Psoas muscle (tissue), 8 donors: ENCODE measurements around the gene FOXP1. TPM values are rescaled to one million over a fixed set of nuclear protein-coding genes. Genes with fewer than 3 reads are reported as not detected.
"Not testable (repeated sequence)": the region's sequence is repeated elsewhere in the genome, so short reads cannot be mapped to it uniquely, and the experiment has no call there.

ENCODE experiments used
- ATAC-seq, 4 donors: fragments of 200-7000 bp; cut with Tn5 transposase; one replicate each; pipeline ENCODE4 v1.9.1; 2020; ENCODE audit warnings: moderate library complexity in 3 of 4, mild to moderate bottlenecking in 2 of 4
- DNase-seq, 2 donors: peaks; one replicate each; pipeline ENCODE4 v3.0.0-alpha.2; 2020
- H3K27ac ChIP-seq: fragments of 200-600 bp; one replicate; pipeline ENCODE4 v1.8.0; 2022
- H3K27me3 ChIP-seq, 3 donors: fragments of 200-600 bp in 1 of 3; one replicate each; pipeline versions ENCODE4 v1.6.1 to v1.8.0; 2013 to 2022; ENCODE audit warnings: low read length in 2 of 3, mild to moderate bottlenecking in 2 of 3, moderate library complexity in 1 of 3; ENCODE audit not compliant: insufficient read depth in 3 of 3
- H3K36me3 ChIP-seq, 2 donors: fragments of 200-600 bp in 1 of 2; one replicate each; pipeline versions ENCODE4 v1.6.1 to v1.8.0; 2013 to 2022; ENCODE audit warnings: low read depth in 1 of 2, mild to moderate bottlenecking in 1 of 2, moderate library complexity in 1 of 2; ENCODE audit not compliant: insufficient read depth in 1 of 2
- H3K4me1 ChIP-seq: fragments of 200-600 bp; one replicate; pipeline ENCODE4 v1.8.0; 2022
- H3K4me3 ChIP-seq: fragments of 200-600 bp; one replicate; pipeline ENCODE4 v1.8.0; 2022; ENCODE audit warnings: mild to moderate bottlenecking
- H3K9me3 ChIP-seq: fragments of 200-600 bp; one replicate; pipeline ENCODE4 v1.8.0; 2022
- WGBS, 3 donors: extraction: QIAGEN DNeasy Blood & Tissue Kit; methylation state at CpG; one replicate each; pipeline versions ENCODE4 v1.1.6 to v1.1.7; 2013; 5-methylcytosine and 5-hydroxymethylcytosine counted together
- intact Hi-C, 2 donors: fragments of 100-400 bp; cut with DNase I; formaldehyde crosslinking; loops; one replicate each; pipeline versions ENCODE4 v1.11.0 to v1.14.2; 2022
- polyA plus RNA-seq, 3 donors: library from polyadenylated mRNA; stranded (reverse); fragments of 200-250 nt; gene quantifications; one replicate each; pipeline ENCODE4 v1.2.3, GENCODE V29; 2013
- total RNA-seq, 4 donors: library from RNA; stranded (reverse); fragmentation: NEBNext Ultra II Directional in 2 of 4; extraction: Animal tissue kit (Norgen Biotek cat#: 25700) in 2 of 4; gene quantifications; one replicate each; pipeline versions ENCODE4 v1.2.1 to v1.2.4, GENCODE V29; 2021 to 2023
- TF ChIP-seq, protein P1 (sequence below): fragments of 200-600 bp; IDR thresholded peaks from one replicate; pipeline ENCODE4 v1.8.0; 2022; ENCODE audit warnings: antibody characterized with exemption
- donor health status: healthy with polysubstance abuse.
- donor health status: DM: no; HTN: no; CAD: no; lungs with moderate emphysema.
- donor health status: Bipolar disorder and iron deficiency.
- donor health status: healthy.
- donor health status: DM: yes; HTN: yes; CAD: no.
- donor health status: DM: no; HTN: no; CAD: no.
- donor health status: DM: no; HTN: no; CAD: no.
- donor health status: DM: yes; HTN: yes; CAD: no.

The FOXP1 gene
- total and polyA plus RNA-seq, 7 donors = 2.6 to 26.4 (median 15.4) TPM

DNA sequence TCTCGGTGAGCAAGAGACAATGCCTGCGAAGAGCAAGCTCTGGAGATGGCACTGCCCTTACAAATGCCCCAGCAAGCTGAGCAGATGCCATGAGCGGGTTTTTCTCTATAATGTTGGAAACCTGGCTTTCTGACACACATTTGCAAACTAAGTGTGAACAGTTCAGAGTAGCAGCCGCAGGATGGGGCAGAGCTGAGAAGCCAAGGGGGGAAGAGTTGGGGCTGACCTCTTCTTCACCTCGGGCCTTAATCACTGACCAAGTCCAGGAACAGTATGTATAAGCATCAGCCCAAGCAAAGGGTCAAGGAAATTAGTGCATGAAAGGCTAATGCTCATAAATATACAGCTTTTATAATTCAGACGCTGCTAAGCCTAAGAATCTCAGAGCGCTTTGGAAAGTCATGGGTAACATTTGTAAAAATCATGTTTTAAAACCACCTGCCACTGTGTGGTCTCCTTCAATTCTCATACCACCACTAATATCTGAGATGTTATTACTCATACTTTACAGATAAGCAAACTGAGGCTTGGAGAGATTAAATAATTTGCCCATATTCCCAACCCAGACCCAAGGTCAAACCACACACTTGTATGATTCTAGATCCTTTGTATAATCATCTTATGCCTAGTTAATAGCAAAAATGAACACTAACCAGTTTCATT is 603.4 kb downstream of the FOXP1 start:
- 92 to 94% (median 94%) methylated on average over 7 of the region's 7 CpGs for WGBS, 3 donors
- no peak for ATAC-seq
- intact Hi-C loops = no loop called here
- DNase-seq = no peak
- Histone ChIP-seq H3K9me3 (no peaks in the 10 kb centered on the region), H3K4me3 (no peak overlapping the region), H3K27ac (no peak overlapping the region), H3K4me1 (peaks cover 24% of the 10 kb centered on the region), H3K27me3 (no peaks in the 10 kb centered on the region), H3K36me3 (peaks cover 6 to 34% of the 10 kb centered on the region in 2 donors)
- TF ChIP-seq, protein P1, sequence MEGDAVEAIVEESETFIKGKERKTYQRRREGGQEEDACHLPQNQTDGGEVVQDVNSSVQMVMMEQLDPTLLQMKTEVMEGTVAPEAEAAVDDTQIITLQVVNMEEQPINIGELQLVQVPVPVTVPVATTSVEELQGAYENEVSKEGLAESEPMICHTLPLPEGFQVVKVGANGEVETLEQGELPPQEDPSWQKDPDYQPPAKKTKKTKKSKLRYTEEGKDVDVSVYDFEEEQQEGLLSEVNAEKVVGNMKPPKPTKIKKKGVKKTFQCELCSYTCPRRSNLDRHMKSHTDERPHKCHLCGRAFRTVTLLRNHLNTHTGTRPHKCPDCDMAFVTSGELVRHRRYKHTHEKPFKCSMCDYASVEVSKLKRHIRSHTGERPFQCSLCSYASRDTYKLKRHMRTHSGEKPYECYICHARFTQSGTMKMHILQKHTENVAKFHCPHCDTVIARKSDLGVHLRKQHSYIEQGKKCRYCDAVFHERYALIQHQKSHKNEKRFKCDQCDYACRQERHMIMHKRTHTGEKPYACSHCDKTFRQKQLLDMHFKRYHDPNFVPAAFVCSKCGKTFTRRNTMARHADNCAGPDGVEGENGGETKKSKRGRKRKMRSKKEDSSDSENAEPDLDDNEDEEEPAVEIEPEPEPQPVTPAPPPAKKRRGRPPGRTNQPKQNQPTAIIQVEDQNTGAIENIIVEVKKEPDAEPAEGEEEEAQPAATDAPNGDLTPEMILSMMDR = no peak

DNA sequence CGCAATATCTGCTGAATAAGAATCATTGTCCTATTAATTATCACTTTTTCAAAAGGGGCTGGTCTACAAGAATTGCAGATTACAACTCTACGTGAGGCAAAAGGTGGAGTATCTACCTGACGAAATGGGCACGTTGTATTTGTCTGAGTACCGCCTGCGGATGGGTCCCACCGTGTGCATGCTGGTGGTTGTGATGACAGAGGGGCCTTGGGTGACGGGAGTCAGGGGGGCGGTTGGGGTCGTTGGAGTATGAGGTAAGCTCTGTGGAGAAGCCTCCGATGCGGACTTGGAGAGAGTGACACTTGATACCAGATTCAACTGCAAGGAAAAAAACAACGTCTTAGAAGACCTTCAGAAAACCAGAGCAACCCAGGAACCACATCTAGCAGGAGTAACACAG is 605.8 kb downstream of the FOXP1 start:
- TF ChIP-seq, protein P1 = no peak
- WGBS, 3 donors = 91 to 93% (median 92%) methylated on average over 13 of the region's 13 CpGs
- H3K4me3 ChIP-seq = no peak overlapping the region
- DNase-seq = no peak
- intact Hi-C loops = no loop called here
- no peak overlapping the region for H3K27ac ChIP-seq
- no peak for ATAC-seq
- no peaks in the 10 kb centered on the region for H3K9me3 ChIP-seq
- H3K4me1 ChIP-seq = peaks cover 15% of the 10 kb centered on the region
- H3K27me3 ChIP-seq = no peaks in the 10 kb centered on the region
- H3K36me3 ChIP-seq = peaks cover 6 to 54% of the 10 kb centered on the region in 2 donors

DNA sequence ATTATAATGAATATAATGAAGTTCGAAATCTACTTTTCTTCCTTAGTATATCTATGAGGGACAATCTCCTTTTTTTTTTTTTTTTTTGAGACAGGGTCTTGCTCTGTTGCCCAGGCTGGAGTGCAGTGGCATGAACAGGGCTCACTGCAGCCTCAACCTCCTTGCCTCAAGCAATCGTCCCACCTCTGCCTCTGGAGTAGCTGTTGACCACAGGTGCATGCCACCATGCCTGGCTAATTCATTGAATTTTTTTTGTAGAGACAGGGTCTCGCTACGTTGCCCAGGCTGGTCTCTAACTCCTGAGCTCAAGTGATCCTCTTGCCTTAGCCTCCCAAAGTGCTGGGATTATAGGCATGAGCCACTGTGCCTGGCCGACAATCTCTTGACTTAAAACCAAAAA is 607.5 kb downstream of the FOXP1 start:
- H3K4me3 ChIP-seq, ATAC-seq, H3K4me1 ChIP-seq, H3K9me3 ChIP-seq, intact Hi-C loops, H3K27me3 ChIP-seq, DNase-seq, H3K27ac ChIP-seq: not testable (repeated sequence)
- H3K36me3 ChIP-seq = peaks cover 14 to 69% of the 10 kb centered on the region in 2 donors
- 85 to 98% (median 88%) methylated on average over 5 of the region's 5 CpGs for WGBS, 3 donors

DNA sequence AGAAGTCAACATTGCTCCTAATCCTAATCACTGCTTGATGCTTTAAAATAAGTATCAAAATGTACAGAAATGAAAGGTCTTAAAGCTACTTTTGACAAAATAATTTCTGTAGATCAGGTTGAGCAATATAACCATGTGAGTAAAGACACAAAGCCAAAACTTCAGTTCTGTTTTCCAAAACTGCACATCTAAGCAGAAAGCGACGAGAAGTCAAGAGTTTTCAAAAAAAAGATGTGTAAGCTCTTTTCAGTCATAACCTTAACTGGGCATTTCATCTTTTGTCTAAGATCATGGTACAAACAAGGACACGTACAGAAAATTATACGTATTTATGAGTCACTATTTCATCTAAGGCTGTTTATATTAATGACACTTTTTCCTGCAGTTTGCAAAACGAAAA is 608.8 kb downstream of the FOXP1 start:
- no peak for ATAC-seq
- intact Hi-C loops = no loop called here
- peaks cover 14 to 81% of the 10 kb centered on the region in 2 donors for H3K36me3 ChIP-seq
- TF ChIP-seq, protein P1 = no peak
- H3K27me3 ChIP-seq = no peaks in the 10 kb centered on the region
- H3K4me1 ChIP-seq = no peaks in the 10 kb centered on the region
- no peak overlapping the region for H3K4me3 ChIP-seq
- DNase-seq = no peak
- no peaks in the 10 kb centered on the region for H3K9me3 ChIP-seq
- no peak overlapping the region for H3K27ac ChIP-seq
- 92 to 94% (median 94%) methylated on average over 5 of the region's 5 CpGs for WGBS, 3 donors

DNA sequence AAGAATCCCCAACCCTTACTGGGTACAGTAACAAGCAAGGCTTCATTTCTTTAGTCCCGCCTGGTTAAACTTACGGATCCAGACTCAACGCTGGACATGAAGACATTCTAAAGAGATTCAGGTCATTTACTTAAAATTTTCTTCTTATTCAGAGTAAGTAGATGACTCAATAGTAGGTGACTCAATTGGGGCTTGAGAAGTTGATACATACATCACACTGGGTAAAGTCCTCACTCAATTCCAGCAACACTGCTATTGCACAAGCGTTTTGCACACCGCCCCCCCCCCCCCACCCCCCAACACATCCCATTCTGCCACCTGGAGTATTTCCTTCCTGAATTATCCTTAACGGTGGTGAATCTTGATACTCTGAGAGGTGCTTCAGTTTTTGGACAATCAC is 610.0 kb downstream of the FOXP1 start:
- H3K27ac ChIP-seq = no peak overlapping the region

More for the DNA sequence above, 610.0 kb downstream of the FOXP1 start:
- Histone ChIP-seq H3K27me3 (no peaks in the 10 kb centered on the region), H3K9me3 (no peaks in the 10 kb centered on the region), H3K4me3 (no peak overlapping the region), H3K4me1 (no peaks in the 10 kb centered on the region), H3K36me3 (peaks cover 14 to 93% of the 10 kb centered on the region in 2 donors)
- 85 to 91% (median 90%) methylated on average over 6 of the region's 6 CpGs for WGBS, 3 donors
- TF ChIP-seq, protein P1 = no peak
- no peak for DNase-seq
- intact Hi-C loops = no loop called here
- ATAC-seq = no peak
